Mesodermal cell (in vitro differentiated cells): Measurements from ENCODE around the gene MBD3.
"Not testable (repeated sequence)": the region's sequence is repeated elsewhere in the genome, so short reads cannot be mapped to it uniquely, and the experiment has no call there.

ENCODE experiments used
- H3K27ac ChIP-seq: 2 replicates; pipeline ENCODE4 v1.7.0; 2013; ENCODE audit warnings: mild to moderate bottlenecking, low read depth, low read length, moderate library complexity; ENCODE audit not compliant: severe bottlenecking
- H3K36me3 ChIP-seq: 2 replicates; pipeline ENCODE4 v1.7.1; 2013; ENCODE audit warnings: mild to moderate bottlenecking, low read length, moderate library complexity; ENCODE audit not compliant: control insufficient read depth, insufficient read depth
- H3K4me1 ChIP-seq: one replicate; pipeline ENCODE4 v1.7.1; 2013; ENCODE audit warnings: mild to moderate bottlenecking, low read length; ENCODE audit not compliant: insufficient read depth, control insufficient read depth, poor library complexity, severe bottlenecking
- H3K4me3 ChIP-seq: 2 replicates; pipeline ENCODE4 v1.7.0; 2013; ENCODE audit warnings: low read length, control low read depth, mild to moderate bottlenecking; ENCODE audit not compliant: insufficient read depth, poor library complexity, severe bottlenecking; ENCODE audit errors: extremely low read depth
- H3K9me3 ChIP-seq: 2 replicates; pipeline ENCODE4 v1.7.1; 2013; ENCODE audit warnings: mild to moderate bottlenecking, low read length, moderate library complexity; ENCODE audit not compliant: control insufficient read depth
- WGBS, 2 experiments: methylation state at CpG; one replicate each; pipeline ENCODE4 v1.1.5; 2013; ENCODE audit warnings: missing lambda C conversion rate in 2 of 2; ENCODE audit not compliant: insufficient coverage in 2 of 2; 5-methylcytosine and 5-hydroxymethylcytosine counted together

MBD3 gene

DNA sequence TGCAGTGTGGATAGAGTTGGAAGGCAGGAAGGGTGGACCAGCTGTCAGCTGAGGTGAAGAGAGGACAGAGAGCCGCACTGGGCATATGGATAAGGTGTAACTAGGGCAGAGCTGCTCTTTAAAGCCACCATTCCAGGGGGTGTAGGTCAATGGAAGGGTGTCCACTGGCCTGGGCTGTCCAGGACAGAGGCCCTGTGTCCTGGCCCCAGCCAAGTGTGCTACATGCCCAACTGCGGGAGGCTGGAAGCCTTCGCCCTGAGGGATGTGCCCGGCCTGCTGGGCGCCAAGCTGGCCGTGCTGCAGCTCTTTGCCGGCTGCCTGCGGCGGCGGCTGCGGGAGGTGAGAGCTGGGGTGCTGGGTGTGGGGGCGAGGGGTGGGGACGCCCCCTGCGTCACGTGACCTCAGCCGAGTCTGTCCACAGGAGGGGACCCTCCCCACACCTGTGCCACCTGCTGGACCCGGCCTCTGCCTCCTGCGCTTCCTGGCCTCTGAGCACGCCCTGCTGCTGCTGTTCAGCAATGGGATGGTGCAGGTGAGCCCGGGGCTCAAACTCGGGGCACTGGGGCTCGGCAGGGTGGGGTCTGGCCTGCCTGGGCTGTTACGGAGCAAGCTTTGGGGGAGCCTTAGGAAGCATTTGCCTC lies 59.0 kb downstream of the MBD3 start:
- H3K36me3 ChIP-seq = no peaks in the 10 kb centered on the region
- no peak overlapping the region for H3K4me3 ChIP-seq
- WGBS, 2 experiments = 91% methylated on average over 17 to 18 of the region's 23 CpGs
- no peaks in the 10 kb centered on the region for H3K4me1 ChIP-seq
- H3K9me3 ChIP-seq = no peaks in the 10 kb centered on the region
- no peak overlapping the region for H3K27ac ChIP-seq

DNA sequence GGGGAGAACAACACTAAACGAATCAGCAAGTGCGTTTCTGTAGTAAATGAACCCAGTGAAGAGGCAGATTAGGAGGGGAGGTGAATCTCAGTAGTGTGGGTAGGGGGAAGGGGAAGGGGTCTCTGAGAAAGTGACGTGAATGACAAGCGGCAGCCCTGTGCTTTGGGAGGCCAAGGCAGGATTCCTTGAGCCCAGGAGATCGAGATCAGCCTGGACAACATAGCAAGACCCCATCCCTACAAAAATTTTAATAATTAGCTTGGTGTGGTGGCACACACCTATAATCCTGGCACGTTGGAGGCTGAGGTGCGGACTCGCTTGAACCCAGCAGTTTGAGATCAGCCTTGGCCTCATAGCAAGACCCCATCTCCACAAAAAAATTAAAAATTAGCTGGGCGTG lies 60.7 kb downstream of the MBD3 start:
- no peaks in the 10 kb centered on the region for H3K36me3 ChIP-seq
- no peaks in the 10 kb centered on the region for H3K4me1 ChIP-seq
- H3K9me3 ChIP-seq = no peaks in the 10 kb centered on the region
- H3K4me3 ChIP-seq = no peak overlapping the region
- WGBS, 2 experiments = 84 to 100% methylated on average over 4 to 7 of the region's 9 CpGs
- H3K27ac ChIP-seq = no peak overlapping the region

DNA sequence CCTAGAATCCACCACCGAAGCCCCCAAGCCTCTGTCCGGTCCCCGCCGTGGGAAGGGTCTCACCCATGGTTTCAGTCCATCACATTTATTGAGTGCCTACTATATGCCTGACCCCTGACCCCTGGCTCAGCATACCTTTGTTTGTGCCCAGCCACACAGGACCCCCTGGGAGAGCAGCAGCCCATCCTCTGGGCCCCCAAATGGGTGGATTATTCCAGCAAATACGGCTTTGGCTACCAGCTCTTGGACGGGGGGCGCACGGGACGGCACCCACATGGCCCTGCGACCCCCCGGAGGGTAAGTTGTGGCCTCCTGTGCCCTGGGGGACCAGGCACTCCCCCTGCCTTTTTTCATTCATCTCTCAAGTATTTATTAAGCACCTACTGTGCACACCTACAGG lies 61.1 kb downstream of the MBD3 start:
- 82 to 90% methylated on average over 11 of the region's 11 CpGs for WGBS, 2 experiments
- no peaks in the 10 kb centered on the region for H3K36me3 ChIP-seq
- H3K27ac ChIP-seq = no peak overlapping the region
- no peaks in the 10 kb centered on the region for H3K4me1 ChIP-seq
- H3K9me3 ChIP-seq = no peaks in the 10 kb centered on the region
- H3K4me3 ChIP-seq = no peak overlapping the region

DNA sequence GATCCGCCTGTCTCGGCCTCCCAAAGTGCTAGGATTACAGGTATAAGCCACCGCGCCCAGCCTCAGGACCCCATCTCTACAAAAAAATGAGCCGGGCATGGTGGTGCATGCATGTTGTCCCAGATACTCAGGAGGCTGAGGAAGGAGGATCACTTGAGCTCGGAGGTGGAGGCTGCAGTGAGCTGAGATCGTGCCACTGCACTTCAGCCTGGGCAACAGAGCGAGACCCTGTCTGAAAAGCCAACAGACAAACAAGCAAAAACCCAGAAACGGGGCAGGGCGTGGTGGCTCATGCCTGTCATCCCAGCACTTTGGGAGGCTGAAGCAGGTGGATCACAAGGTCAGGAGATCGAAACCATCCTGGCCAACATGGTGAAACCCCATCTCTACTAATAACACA lies 61.8 kb downstream of the MBD3 start:
- 88 to 96% methylated on average over 7 to 8 of the region's 11 CpGs for WGBS, 2 experiments
- H3K4me3 ChIP-seq, H3K4me1 ChIP-seq, H3K9me3 ChIP-seq, H3K36me3 ChIP-seq, H3K27ac ChIP-seq: not testable (repeated sequence)

DNA sequence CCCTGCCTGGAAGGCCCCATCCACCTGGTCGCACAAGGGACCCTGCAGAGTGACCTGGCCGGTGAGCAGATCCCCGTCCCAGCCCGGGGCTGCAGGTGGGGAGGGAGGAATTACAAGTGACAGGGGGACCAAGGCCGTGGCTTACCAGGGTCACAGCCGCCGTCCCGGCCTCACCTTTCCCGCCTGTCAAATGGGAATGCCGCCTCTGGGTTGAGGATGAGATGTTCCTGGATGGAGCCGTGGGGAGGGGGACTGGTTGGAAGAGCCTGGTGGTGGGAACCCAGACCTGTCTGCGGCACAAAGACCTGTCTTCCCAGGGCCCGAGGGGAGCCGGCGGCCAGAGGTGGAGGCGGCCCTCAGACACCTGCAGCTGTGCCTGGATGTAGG lies 63.2 kb downstream of the MBD3 start:
- WGBS, 2 experiments = 79 to 82% methylated on average over 10 to 15 of the region's 16 CpGs
- no peaks in the 10 kb centered on the region for H3K9me3 ChIP-seq
- no peaks in the 10 kb centered on the region for H3K36me3 ChIP-seq
- no peak overlapping the region for H3K27ac ChIP-seq
- H3K4me1 ChIP-seq = no peaks in the 10 kb centered on the region
- no peak overlapping the region for H3K4me3 ChIP-seq

DNA sequence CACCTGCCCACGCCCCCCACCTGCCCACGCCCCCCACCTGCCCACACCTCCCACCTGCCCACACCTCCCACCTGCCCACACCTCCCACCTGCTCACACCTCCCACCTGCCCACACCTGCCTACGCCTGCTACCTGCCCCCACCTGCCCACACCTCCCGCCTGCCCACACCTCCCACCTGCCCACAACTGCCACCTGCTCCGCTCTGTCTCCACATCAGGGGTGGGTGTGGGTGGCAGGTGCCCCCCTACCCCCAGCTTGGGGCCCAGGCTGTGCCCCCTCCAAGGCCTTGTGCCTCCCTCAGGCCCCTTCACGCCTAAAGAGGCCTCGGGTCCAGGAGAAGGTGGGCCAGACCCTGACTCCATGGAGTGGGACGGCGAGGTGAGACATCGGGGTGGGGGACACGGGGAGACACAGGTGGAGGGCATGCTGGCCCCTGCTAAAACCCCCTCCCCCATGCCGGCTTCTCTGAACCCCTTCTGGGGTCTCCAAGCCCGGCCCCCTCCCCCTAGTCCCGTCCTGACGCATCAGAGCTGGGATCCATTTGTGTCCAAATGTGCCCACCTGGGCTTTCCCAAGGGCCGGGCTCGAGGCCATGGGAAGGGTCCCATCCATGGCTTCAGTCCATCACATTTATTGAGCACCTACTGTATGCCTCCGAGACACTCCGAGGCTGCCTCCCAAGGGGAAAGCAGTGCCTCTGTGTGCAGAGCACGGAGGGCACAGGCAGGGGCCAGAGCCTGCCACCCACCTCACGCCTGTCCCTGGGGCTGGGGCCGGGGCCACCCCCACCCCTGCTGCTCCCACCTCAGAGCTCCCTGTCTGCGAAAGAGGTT lies 63.9 kb downstream of the MBD3 start:
- 80 to 89% methylated on average over 11 to 13 of the region's 23 CpGs for WGBS, 2 experiments
- no peak overlapping the region for H3K27ac ChIP-seq
- no peaks in the 10 kb centered on the region for H3K9me3 ChIP-seq
- H3K36me3 ChIP-seq = no peaks in the 10 kb centered on the region
- no peaks in the 10 kb centered on the region for H3K4me1 ChIP-seq
- H3K4me3 ChIP-seq = no peak overlapping the region

DNA sequence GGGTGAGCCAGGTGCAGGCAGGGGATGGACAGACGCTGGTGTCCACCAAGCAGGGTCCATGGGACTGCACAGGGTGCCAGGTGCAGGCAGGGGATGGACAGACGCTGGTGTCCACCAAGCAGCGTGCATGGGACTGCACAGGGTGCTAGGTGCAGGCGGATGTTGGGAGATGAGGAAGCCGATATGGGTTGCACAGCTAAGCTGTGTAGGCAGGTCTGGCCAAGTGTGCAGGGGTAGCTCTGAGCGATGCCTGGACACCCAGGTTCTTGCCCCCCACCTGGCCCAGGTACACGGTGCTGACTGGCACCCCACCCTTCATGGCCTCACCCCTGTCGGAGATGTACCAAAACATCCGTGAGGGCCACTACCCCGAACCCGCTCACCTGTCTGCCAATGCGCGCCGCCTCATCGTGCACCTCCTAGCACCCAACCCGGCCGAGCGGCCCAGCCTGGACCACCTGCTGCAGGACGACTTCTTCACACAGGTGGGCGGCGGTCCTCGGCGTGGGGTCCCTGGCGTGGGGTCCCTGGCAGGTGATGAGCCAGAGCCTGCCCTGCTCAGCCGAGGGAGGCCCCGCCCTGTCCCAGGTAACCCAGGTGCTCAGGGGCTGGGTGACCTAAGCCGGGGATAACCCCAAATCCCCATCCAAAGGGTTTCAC lies 64.9 kb downstream of the MBD3 start:
- H3K4me1 ChIP-seq = no peaks in the 10 kb centered on the region
- no peak overlapping the region for H3K27ac ChIP-seq
- WGBS, 2 experiments = 77 to 78% methylated on average over 20 to 26 of the region's 27 CpGs
- no peaks in the 10 kb centered on the region for H3K36me3 ChIP-seq
- H3K4me3 ChIP-seq = no peak overlapping the region
- H3K9me3 ChIP-seq = no peaks in the 10 kb centered on the region

DNA sequence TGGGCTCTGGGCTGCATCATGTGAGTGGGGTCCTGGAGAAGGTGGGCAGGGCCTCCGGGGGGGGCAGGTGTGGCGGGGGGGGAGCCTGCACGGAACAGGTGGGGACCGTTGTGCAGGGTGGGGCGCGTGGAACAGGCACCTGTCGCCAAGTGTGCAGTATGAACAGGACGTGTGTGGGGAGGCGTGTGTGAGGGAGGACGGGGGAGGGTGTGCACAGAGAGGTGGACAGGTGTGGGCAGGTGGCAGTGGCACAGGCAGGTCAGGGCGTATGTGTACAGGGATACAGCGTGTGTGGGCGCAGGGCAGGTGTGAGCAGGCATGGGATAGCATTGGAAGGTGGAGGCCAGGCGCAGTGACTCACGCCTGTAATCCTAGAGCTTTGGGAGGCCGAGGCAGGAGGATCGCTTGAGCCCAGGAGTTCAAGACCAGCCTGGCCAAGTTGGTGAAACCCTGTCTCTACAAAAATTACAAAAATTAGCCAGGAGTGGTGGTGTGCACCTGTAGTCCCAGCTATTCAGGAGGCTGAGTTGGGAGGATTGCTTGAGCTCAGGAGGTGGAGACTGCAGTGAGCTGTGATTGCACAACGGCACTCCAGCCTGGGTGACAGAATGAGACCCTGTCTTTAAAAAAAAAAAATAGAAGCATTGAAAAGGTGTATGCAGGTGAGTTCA lies 65.6 kb downstream of the MBD3 start:
- H3K4me1 ChIP-seq = no peaks in the 10 kb centered on the region
- WGBS, 2 experiments = 83 to 89% methylated on average over 13 to 14 of the region's 18 CpGs
- H3K36me3 ChIP-seq = no peaks in the 10 kb centered on the region
- no peak overlapping the region for H3K27ac ChIP-seq
- no peak overlapping the region for H3K4me3 ChIP-seq
- H3K9me3 ChIP-seq = no peaks in the 10 kb centered on the region

DNA sequence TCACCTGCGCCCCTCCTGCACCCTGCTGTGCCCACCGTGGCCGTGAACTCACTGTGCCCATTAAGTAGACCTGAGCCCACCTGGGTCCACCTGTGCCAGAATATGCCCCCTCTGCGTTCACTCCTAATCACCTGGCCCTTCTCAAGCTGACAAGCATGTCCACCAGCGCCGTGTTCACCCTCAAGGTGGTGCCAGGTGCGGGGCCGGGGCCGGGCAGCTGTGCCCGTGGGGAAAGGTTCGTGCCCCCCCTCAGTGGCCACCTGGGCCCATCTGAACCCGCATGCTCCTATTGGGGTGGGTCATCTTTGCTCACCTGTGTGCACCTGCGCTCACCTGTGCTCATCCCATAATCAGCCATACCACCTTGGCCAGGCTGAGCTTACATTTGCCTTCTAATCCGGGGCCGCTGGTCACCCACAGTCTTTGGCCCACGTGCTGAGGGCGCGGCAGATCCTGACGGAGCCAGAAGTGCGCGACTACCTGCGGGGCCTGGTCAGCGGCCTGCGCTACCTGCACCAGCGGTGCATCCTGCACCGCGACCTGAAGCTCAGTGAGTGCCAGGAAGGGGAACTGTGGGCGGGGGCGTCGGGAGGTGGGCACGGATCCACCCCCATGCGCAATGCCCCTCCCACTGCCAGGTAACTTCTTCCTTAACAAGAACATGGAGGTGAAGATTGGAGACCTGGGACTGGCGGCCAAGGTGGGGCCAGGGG lies 66.4 kb downstream of the MBD3 start:
- Histone ChIP-seq H3K4me1 (no peaks in the 10 kb centered on the region), H3K27ac (no peak overlapping the region), H3K9me3 (no peaks in the 10 kb centered on the region), H3K36me3 (no peaks in the 10 kb centered on the region), H3K4me3 (no peak overlapping the region)
- 79 to 87% methylated on average over 22 to 25 of the region's 33 CpGs for WGBS, 2 experiments

DNA sequence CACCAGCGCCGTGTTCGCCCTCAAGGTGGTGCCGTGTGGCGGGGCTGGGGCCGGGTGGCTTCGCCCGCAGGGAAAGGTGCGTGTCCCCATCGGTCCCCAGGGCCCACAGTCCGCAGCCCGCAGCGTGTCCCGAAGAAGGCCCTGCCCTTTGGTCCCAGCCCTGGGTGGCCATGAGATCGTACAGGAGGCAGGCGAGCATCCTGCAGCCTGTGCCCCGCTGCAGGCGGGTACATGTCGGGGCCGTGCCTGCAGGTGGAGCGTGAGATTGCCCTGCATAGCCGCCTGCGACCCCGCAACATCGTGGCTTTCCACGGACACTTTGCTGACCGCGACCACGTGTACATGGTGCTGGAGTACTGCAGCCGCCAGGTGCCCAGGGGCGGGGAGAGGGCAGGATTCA lies 67.3 kb downstream of the MBD3 start:
- Histone ChIP-seq H3K9me3 (no peaks in the 10 kb centered on the region), H3K4me1 (no peaks in the 10 kb centered on the region), H3K27ac (no peak overlapping the region), H3K4me3 (no peak overlapping the region), H3K36me3 (no peaks in the 10 kb centered on the region)
- WGBS, 2 experiments = 65 to 68% methylated on average over 29 to 31 of the region's 31 CpGs
